M059J (cell line): Measurements from ENCODE around the gene SORD. TPM values are rescaled to one million over a fixed set of nuclear protein-coding genes. Genes with fewer than 3 reads are reported as not detected.

Experiments
- DNase-seq: peaks from one replicate; pipeline ENCODE4 v3.0.0-alpha.2; 2012; ENCODE audit warnings: low read depth
- total RNA-seq: library from RNA; depleted of rRNA; stranded (reverse); fragments of >200 nt; shearing (Covaris generic); gene quantifications from 2 replicates; pipeline ENCODE4 v1.2.3, GENCODE V29; 2014; rRNA removed

The SORD gene
- total RNA-seq, 1 experiment from 2014 or later: 22.0 TPM

GRCh38 chr15:45116482-45117307 lies 93.7 kb downstream of the SORD start:
- DNase-seq: no peak

- no peak for DNase-seq
These were observed 94.5 kb downstream of the SORD start for GRCh38 chr15:45117308-45118130.

- peak; percentile 80 for DNase-seq
These were observed 95.2 kb downstream of the SORD start for GRCh38 chr15:45118131-45118588.

GRCh38 chr15:45118996-45119395 lies 96.0 kb downstream of the SORD start:
- DNase-seq: no peak

DNA sequence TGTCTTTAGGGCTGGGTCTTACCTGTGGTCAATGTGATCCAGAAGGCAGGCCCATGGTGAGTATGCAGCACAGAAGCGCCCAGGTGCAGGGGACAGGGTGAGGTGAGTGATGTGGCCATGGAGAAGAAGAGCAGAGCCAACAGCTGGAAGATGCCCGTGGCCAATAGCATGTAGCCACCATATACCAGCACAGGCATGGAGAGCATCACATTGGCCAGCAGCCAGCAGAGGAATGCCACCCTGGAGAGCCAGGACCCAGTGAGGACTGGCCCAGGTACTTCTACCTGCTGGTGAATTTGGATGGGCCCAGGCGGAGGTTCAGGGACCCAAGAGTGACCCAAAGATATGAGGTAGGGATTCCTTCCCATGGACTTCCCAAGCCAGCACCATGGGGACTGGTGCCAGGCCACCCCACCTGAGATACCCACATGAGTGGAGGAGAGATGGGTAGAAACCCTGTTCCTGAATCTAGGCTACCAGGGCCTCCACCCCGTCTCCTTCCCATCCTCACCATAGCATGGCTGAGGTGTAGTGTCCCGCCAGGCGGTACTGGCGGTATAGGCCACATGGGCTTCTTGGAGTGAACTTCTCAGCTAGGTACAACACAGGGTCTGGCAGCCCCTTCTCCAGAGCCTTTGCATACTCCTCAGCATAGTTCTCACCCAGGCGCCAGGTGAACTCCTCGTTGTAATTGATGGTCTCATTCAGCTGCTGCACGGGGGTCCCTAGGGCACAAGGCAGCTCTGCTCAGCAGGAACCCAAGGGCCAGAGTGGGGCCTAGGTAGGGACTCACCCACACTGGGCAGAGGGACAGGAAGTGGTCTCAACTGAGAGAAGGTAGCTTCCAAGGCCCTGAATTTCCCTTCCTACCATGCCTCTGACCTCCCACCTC lies 97.3 kb downstream of the SORD start:
- DNase-seq: no peak

- DNase-seq: no peak
These were observed 98.0 kb downstream of the SORD start for GRCh38 chr15:45121020-45121419.

DNA sequence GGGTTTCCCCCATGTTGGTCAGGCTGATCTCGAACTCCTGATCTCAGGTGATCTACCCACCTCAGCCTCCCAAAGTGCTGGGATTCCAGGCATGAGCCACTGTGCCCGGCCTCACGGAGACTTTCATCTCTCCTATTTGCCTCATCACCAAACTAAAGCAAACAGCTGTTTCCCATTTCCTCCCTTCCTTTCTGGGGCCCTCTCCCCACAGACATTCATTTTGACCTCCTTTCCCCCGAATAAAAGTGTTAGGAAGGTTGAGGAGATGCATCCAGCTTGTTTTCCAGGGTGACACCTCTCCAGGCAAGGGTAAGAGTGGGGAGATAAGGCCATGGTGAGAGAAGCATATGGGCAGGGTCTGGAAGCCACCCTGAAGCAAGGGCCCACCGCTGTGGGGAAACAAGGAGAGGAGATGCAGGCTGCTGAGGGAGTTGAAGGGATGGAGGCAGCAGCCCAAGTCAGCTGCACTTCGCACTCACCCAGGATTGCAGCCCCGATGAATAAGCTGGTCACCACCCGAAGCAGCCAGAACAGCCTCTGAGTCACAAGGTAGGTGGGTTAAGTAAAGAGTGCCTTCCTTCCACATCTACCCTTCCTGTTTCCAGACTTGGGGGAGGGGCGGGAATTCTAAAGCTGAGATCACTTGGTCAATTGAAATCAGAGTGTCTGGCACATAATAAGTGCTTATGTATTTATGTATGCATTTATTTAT lies 98.9 kb downstream of the SORD start:
- DNase-seq: peak; percentile 80

- DNase-seq: no peak
These were observed 99.7 kb downstream of the SORD start for GRCh38 chr15:45122719-45123118.

- no peak for DNase-seq
These were observed 100.4 kb downstream of the SORD start for GRCh38 chr15:45123397-45123796.

DNA sequence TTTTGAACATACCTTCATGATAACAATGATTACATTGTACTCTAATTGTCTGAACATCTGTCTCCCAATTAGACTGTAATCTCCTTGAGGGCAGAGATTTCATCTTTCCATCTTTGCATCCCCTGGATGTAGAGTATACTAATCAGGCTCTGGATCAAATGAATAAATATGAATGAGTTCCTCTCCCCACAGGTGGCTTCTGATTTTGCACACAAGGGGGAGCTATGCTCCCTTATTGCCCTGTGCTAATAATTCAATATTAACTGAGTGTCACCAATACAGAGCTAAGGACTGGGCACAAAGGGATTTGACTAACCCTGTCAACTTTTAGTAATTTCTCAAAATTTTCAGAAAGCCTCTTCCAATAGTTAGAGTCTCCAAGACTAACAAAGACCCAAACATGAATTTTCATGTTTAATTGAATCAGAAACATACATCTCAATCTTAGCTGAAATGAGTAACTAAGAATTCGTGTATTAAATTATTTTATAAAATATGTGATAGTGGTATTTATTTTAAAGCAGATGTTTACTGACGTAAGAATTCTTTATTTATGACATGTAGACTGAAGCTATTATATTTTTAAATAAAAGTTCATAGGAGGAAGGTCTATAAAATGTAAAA lies 103.7 kb downstream of the SORD start:
- peak; percentile 30 for DNase-seq

Other genes starting within 250 kb of the SORD start
- not detected in 2 replicates for gene TERB2, start 66.5 kb upstream of the SORD start, total RNA-seq
- not detected in 2 replicates for gene DUOX2, start 91.0 kb downstream of the SORD start, total RNA-seq
- 0.05 TPM in 1 of 2 replicates, not detected in the other for gene DUOXA2, start 91.1 kb downstream of the SORD start, total RNA-seq
- gene DUOXA1, start 106.7 kb downstream of the SORD start, total RNA-seq: not detected in 2 replicates
- gene DUOX1, start 106.8 kb downstream of the SORD start, total RNA-seq: not detected in 2 replicates
- gene SHF, start 164.8 kb downstream of the SORD start, total RNA-seq: 0.96 and 1.5 TPM in 2 replicates
- not detected in 2 replicates for gene SLC28A2, start 229.0 kb downstream of the SORD start, total RNA-seq